Activated T-helper 17 cell treated with anti-CD3 and anti-CD28 coated beads, Interleukin-2, amount 50 U/mL, for 72 hours (primary cell): ENCODE results near the gene MMP17. TPM values are rescaled to one million over a fixed set of nuclear protein-coding genes. Genes with fewer than 3 reads are reported as not detected.

Experiments used
- ATAC-seq: fragments of 150-1000 bp; cut with Tn5 transposase; replicated peaks from 2 replicates; pipeline ENCODE4 v1.10.0; 2021; ENCODE audit warnings: mild to moderate bottlenecking, moderate library complexity
- H3K27ac Mint-ChIP-seq: one replicate; pipeline ENCODE4 v1.8.0; 2022; ENCODE audit warnings: mixed read lengths
- H3K27me3 Mint-ChIP-seq: one replicate; pipeline ENCODE4 v1.8.0; 2022; ENCODE audit warnings: mixed read lengths
- H3K36me3 Mint-ChIP-seq: one replicate; pipeline ENCODE4 v1.8.0; 2022; ENCODE audit warnings: low read depth, mild to moderate bottlenecking, mixed read lengths
- H3K4me1 Mint-ChIP-seq: one replicate; pipeline ENCODE4 v1.8.0; 2022; ENCODE audit warnings: mixed read lengths
- H3K4me3 Mint-ChIP-seq: one replicate; pipeline ENCODE4 v1.8.0; 2022; ENCODE audit warnings: mild to moderate bottlenecking, mixed read lengths
- H3K9me3 Mint-ChIP-seq: one replicate; pipeline ENCODE4 v1.8.0; 2022; ENCODE audit warnings: mixed read lengths
- total RNA-seq, 2 donors: library from RNA; stranded (reverse); gene quantifications; one replicate each; pipeline ENCODE4 v1.2.3, GENCODE V29; 2022

MMP17 gene
- under 1 TPM in 1 of 2 donors, not detected in 1; 0.32 TPM for total RNA-seq

DNA sequence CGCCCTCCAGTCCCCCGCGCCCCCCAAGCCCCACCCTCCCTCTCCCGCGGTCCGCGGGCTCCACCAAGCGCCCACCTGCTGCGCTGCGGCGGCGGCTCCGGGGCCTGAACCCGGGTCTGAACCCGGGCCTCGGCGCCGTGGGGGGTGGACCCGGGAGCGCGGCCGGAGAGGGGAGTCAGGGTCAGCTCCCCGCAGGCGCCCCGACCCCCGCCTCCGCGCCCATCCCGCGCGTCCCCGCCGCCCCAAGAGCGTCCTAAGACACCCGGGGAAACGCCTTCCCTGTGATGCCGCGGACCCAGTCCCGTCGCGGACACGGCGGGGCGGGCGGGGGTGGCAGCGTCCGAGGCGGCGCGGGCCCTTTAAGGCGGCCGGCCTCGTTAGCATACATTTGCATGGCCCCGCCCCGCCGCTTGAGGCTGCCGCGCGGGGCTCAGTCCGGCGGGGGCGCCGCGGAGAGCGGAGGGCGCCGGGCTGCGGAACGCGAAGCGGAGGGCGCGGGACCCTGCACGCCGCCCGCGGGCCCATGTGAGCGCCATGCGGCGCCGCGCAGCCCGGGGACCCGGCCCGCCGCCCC, at the start of gene MMP17:
Gene MMP17 (plus strand): TSS at position 433 of the 574 bp plus-strand sequence. CDS start 102 bp downstream, at position 535.
- no peaks in the 10 kb centered on the region for H3K9me3 Mint-ChIP-seq
- peak; percentile 53 for ATAC-seq
- peaks cover 28% of the 10 kb centered on the region for H3K27me3 Mint-ChIP-seq
- H3K36me3 Mint-ChIP-seq, result no peaks in the 10 kb centered on the region
- H3K4me1 Mint-ChIP-seq, result no peaks in the 10 kb centered on the region
- H3K4me3 Mint-ChIP-seq, result peak within 1 kb of the TSS; percentile 61
- H3K27ac Mint-ChIP-seq, result no peak within 1 kb of the TSS

DNA sequence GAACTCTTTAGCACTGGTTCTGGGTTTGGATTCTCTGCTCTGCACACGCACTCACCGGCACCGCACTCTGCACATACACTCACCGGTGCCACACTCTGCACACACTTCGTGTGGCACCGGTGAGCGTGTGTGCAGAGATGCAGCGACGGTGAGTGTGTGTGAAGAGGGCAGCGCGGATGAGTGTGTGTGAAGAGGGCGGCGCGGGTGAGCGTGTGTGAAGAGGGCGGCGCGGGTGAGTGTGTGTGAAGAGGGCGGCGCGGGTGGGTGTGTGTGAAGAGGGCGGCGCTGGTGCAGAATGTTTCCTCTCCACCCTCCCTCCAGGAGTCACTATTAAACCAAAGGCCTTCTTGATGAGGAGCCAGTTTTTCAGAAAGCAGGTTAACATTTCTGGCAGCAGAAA, 49.2 kb upstream of the MMP17 start:
- Mint-ChIP-seq H3K9me3 (no peaks in the 10 kb centered on the region), H3K36me3 (peaks cover 70% of the 10 kb centered on the region), H3K27ac (no peak overlapping the region), H3K4me3 (no peak overlapping the region), H3K27me3 (no peaks in the 10 kb centered on the region), H3K4me1 (peaks cover 4% of the 10 kb centered on the region)
- ATAC-seq, result no peak

DNA sequence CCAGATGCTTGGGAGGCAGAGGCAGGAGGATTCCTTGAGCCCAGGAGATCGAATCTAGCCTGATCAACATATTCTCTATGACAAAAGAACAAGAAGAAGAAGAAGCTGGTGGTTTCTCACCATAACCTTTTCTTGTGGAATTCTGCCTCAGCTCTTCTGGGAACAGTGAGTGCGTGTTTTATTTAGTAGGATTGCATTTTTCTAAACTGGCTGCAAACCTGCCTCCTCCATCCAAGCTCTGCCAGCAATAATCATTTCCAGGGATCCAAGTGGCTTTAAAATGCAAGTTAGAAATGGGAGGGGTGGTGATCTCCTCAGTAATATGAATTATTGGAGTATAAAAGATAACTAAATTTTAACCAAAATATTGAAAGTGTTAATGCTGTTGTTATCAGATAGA, 46.1 kb upstream of the MMP17 start:
- ATAC-seq, result no peak
- no peak overlapping the region for H3K4me3 Mint-ChIP-seq
- peaks cover 8% of the 10 kb centered on the region for H3K4me1 Mint-ChIP-seq
- H3K27me3 Mint-ChIP-seq, result no peaks in the 10 kb centered on the region
- peaks cover 81% of the 10 kb centered on the region for H3K36me3 Mint-ChIP-seq
- H3K27ac Mint-ChIP-seq, result no peak overlapping the region
- H3K9me3 Mint-ChIP-seq, result no peaks in the 10 kb centered on the region

DNA sequence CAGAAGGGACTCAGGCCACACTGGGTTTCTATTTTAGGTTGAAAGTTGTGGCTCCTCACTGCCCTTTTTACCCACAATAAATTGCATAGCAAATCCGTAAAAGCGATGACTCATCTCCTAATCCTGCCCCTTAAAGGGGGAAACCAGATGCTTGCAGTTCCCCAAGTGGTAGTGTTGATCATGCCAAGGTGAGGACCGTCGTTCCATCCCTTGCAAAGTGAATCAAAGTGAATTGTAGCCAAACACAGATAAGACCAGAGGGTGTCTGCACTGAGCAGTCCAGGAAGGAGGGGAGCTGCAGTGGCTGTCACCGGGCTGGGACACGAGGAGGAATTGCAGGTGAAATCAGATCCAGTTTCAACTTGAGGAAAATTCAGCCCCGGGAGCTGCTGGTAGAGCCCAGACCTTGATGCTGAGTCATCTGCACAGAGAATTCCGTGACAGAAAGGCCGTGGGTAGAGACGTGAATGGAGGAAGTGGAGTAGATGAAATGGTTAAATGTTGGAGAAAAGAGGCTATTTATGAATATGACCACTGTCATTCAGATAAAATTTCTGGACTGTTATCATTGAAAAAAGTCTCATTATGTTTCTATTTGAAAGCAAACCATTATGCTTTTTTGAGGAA, 44.2 kb upstream of the MMP17 start:
- Mint-ChIP-seq H3K4me1 (peaks cover 6% of the 10 kb centered on the region), H3K27ac (peak overlapping the region; percentile 59), H3K4me3 (no peak overlapping the region), H3K36me3 (peaks cover 82% of the 10 kb centered on the region), H3K9me3 (no peaks in the 10 kb centered on the region), H3K27me3 (no peaks in the 10 kb centered on the region)
- ATAC-seq, result peak; percentile 34

DNA sequence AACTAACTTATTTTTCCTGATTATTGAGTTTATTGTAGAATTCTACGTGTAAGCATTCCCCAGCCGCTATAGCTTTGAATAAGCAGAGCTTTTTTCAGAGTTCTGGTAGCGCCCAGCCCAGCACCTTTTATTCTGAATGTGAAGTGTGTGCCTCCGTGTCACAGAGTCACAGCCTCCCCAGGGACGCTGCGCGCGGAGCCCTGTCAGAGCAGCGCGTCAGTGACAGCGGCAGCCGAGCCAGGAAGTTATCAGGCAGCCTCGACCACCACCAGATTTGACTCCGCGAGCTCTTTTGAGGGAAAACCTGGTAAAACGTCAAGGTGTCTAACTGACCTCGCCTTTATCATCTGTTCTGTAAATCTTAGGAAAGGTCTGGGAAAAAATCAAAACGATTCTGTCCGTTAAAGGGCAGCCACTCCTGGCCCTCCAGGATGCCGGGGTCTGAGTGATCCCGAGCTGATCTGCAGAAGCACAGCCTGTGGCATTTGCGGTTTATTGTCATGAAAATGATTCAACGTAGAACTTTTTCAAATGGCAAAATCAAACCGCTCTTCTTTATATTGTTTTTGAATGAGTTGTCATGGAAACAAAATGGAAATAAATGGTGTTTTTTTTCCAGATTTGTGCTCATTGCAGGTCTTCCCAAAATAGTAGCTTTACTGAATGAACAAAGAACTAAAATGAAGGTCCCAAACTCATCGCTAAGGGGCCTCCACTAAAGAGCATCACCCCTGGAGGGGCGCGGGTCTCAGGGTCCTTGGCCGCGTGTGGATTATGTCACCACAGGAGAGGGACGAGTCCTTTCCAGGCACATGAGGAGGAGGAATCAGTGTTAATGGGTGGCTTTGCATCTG, 43.1 kb upstream of the MMP17 start:
- ATAC-seq, result no peak
- no peaks in the 10 kb centered on the region for H3K9me3 Mint-ChIP-seq
- H3K4me1 Mint-ChIP-seq, result peaks cover 8% of the 10 kb centered on the region
- peak overlapping the region; percentile 33 for H3K27ac Mint-ChIP-seq
- H3K36me3 Mint-ChIP-seq, result peaks cover 82% of the 10 kb centered on the region
- no peak overlapping the region for H3K4me3 Mint-ChIP-seq
- no peaks in the 10 kb centered on the region for H3K27me3 Mint-ChIP-seq

DNA sequence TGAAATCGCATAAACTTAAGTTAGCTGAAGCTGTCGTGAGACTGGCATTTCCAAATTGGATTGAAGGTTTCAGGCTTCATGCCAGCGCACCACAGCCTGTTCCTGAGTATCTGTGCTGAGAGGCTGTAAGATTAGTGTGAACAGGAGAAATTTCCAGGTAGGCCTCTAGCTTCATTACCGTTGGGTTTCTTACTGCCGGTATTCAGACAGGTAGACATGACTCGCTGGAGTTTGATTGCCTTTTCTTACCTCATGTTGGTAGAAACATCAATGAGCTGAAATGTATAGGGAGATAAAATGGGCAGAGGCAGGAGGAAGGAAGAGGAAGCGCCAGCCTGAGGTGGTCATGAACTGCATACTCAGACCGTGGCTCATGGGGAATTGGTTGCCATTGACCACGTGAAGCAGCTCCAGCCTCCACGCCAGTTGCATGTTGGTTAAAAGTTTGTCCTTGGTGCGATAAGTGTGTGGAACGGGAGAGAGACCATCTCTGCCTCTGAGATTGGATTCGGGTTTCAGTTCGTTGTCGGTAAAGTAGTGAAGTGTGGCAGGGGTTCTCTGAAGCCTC, 42.3 kb upstream of the MMP17 start:
- Mint-ChIP-seq H3K27ac (peak overlapping the region; percentile 33), H3K27me3 (no peaks in the 10 kb centered on the region), H3K36me3 (peaks cover 82% of the 10 kb centered on the region), H3K9me3 (no peaks in the 10 kb centered on the region), H3K4me1 (peaks cover 9% of the 10 kb centered on the region), H3K4me3 (no peak overlapping the region)
- no peak for ATAC-seq

DNA sequence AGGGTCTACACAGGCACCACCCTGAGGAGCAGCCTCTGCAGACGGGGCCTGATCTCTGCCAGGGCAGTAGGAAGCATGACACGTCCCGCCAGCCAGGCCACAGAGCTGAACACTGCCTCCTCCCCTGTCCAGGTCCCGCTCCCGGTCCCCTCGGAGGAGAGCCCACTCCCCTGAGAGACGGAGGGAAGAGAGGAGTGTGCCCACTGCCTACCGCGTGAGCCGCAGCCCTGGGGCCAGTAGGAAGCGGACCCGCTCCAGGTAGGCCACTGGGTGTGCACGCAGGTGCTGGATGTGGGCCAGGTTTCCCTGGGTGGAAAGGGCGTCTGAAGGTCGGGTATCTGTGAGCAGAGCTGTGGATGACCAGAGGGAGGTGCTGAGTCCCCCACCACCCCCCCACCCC, 41.9 kb upstream of the MMP17 start:
- H3K27ac Mint-ChIP-seq, result peak overlapping the region; percentile 33

DNA sequence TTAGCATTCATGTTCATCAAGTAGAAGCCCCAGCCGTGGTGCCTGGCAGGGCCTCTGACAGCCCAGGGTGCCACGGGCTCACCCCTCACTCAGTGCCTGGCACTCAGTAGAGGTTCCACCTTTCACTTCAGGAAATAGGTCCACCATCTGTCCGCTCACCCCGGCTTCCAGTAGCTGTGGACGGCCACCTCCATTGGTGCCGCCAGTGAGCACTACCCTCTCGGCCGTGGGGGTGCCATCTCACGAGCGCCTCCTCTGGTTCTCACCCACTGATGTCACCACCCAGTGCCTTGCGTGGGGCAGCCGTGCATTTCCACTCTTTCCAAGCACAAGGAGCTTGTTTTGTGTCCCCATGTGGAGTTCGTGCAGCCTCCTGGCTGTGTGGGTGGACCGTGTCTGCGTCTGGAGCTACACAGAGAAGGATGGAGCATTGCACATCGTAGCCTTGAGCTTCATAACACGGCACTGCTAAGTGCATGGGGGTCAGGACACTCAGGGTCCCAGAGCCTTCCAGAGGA, 41.0 kb upstream of the MMP17 start:
- Mint-ChIP-seq H3K9me3 (no peaks in the 10 kb centered on the region), H3K4me3 (no peak overlapping the region), H3K27me3 (no peaks in the 10 kb centered on the region), H3K4me1 (peaks cover 9% of the 10 kb centered on the region), H3K27ac (no peak overlapping the region), H3K36me3 (peaks cover 80% of the 10 kb centered on the region)
- no peak for ATAC-seq

More for the DNA sequence above, 41.9 kb upstream of the MMP17 start:
- Mint-ChIP-seq H3K27me3 (no peaks in the 10 kb centered on the region), H3K4me1 (peaks cover 9% of the 10 kb centered on the region), H3K9me3 (no peaks in the 10 kb centered on the region), H3K4me3 (no peak overlapping the region), H3K36me3 (peaks cover 84% of the 10 kb centered on the region)
- no peak for ATAC-seq

DNA sequence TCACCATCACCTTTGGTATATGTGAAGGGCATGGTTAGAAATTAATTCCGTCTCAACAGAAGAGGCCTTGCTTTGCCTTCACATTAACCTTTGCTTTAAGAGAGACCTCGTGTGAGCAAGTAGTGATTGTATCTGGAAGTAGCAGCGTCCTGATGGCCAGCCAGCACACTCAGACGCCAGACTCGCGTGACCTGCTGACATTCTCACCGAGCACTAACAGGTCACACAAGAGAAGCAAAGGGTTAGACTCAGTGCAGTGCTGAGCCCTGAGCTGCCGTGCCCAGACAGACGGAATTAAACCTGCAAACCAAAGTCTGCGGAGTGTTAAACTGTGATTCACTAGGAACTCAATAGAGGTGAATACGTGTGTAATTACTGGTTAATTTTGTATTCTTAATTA, 40.1 kb upstream of the MMP17 start:
- no peak overlapping the region for H3K4me3 Mint-ChIP-seq
- peaks cover 9% of the 10 kb centered on the region for H3K4me1 Mint-ChIP-seq
- peaks cover 84% of the 10 kb centered on the region for H3K36me3 Mint-ChIP-seq
- H3K9me3 Mint-ChIP-seq, result no peaks in the 10 kb centered on the region
- H3K27me3 Mint-ChIP-seq, result no peaks in the 10 kb centered on the region
- H3K27ac Mint-ChIP-seq, result peak overlapping the region; percentile 48
- no peak for ATAC-seq

DNA sequence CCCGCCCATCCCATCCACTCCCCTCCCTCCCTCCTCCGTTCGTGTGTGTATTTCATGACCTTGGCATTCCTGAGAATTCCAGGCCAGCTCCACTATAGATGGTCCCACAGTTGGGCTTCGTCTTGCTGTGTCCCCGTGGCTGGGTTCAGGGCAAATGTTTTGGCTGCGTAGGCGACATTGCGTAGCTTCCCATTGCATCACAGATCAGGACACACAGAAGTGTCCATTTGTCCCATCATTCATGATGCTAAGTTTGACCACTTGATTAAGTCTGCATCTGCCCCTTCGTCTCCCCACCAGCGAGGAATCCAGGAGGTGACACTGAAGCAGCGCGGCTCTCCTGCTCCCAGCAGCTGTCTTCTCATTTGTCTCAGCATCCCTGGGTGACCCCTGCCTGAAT, 38.6 kb upstream of the MMP17 start:
- Mint-ChIP-seq H3K36me3 (peaks cover 86% of the 10 kb centered on the region), H3K27ac (no peak overlapping the region), H3K4me1 (peaks cover 9% of the 10 kb centered on the region), H3K9me3 (no peaks in the 10 kb centered on the region), H3K4me3 (no peak overlapping the region), H3K27me3 (no peaks in the 10 kb centered on the region)
- no peak for ATAC-seq

DNA sequence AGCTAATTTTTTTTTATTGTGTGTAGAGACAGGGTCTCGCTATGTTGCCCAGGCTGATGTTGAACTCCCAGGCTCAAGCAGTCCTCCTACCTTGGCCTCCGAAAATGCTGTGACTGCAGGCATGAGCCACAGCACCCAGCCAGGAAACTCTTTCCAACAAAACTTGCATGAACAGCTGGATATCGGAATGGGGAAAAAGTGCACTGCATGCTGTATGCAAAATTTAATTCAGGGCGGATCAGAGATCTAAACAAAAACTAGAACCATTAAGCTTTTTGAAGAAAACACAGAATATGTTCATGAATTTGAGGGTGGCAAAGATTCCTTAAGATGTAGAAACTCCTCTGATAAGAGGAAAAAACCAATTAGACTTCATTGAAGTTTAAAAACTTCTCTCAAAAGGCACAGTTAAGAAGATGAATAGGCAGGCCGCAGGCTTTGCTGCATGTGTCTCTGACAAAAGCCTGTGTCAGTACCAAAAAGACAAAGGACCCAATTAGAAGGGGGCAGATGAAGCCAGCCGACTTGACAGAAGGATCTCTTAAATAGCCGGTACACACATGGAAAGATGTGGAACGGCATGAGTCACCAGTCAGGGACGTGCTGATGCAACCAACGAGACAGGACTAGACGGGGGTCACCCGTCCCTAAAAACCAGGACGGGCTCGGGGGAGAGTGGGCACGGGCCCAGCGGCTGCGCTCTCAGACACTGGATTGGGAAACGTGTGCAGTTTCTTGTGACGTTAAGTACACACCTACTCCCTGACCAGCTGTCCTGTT, 34.8 kb upstream of the MMP17 start:
- Mint-ChIP-seq H3K36me3 (peaks cover 72% of the 10 kb centered on the region), H3K27ac (no peak overlapping the region), H3K4me1 (peaks cover 5% of the 10 kb centered on the region), H3K9me3 (no peaks in the 10 kb centered on the region), H3K27me3 (no peaks in the 10 kb centered on the region), H3K4me3 (no peak overlapping the region)
- ATAC-seq, result no peak

DNA sequence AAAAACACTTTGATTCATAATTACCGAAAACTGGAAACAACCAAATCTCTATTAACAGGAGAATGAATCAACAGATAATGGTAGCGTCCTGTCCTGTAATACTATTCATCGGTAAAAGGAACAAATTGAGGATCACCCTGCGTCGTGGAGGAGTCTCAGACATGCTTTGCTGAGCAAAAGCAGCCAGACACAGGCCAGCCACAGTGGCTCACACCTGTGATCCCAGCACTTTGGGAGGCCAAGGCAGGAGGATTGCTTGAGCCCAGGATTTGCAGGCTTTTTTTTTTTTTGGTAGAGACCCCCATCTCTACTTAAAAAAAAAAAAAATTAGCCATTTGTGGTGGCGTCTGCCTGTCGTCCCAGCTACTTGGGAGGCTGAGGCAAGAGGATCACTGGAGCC, 34.1 kb upstream of the MMP17 start:
- peaks cover 5% of the 10 kb centered on the region for H3K4me1 Mint-ChIP-seq
- H3K9me3 Mint-ChIP-seq, result no peaks in the 10 kb centered on the region
- ATAC-seq, result no peak
- no peak overlapping the region for H3K4me3 Mint-ChIP-seq
- H3K27ac Mint-ChIP-seq, result no peak overlapping the region
- H3K27me3 Mint-ChIP-seq, result no peaks in the 10 kb centered on the region
- H3K36me3 Mint-ChIP-seq, result peaks cover 72% of the 10 kb centered on the region

DNA sequence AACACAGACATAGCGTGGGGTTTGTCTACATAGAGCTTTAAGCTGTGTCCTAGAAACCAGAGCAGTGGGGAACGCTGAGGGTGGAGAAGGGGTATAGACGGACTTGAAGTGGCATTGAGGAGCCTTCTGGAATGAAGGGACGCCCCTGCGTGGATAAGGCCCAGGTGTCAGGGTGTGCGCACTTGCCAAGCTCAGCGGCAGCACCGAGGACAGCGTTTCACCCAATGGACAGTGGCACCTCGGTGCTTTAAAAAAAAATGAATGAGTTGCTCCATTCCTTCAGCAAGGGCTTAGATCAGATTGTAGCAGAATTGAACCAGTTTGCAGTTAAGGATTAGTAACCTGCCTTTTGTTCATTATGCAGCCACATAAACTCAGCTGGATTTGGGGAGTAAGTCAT, 33.6 kb upstream of the MMP17 start:
- Mint-ChIP-seq H3K27ac (no peak overlapping the region), H3K9me3 (no peaks in the 10 kb centered on the region), H3K27me3 (no peaks in the 10 kb centered on the region), H3K4me1 (peaks cover 5% of the 10 kb centered on the region), H3K36me3 (peaks cover 72% of the 10 kb centered on the region), H3K4me3 (no peak overlapping the region)
- ATAC-seq, result no peak

DNA sequence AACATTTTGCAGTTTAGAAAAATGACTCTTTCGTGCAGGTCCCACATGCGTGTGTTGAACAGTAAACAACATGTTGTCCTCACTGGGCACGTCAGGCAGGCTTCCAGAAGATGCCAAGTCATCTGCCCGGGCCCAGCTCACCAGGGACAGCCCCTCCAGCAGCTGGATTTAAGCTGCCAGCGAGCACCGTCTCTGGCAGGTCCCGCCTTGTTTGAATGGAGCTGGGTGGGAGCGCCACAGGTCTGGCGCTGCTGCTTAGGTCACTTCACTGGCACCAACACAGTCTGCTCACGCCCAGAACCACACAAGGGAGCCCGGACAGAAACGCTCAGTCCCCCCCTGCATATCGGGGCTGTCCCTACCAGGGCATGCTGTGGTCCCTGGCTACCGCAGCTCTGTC, 33.1 kb upstream of the MMP17 start:
- peaks cover 72% of the 10 kb centered on the region for H3K36me3 Mint-ChIP-seq
- no peaks in the 10 kb centered on the region for H3K27me3 Mint-ChIP-seq
- no peak for ATAC-seq
- no peaks in the 10 kb centered on the region for H3K9me3 Mint-ChIP-seq
- peaks cover 2% of the 10 kb centered on the region for H3K4me1 Mint-ChIP-seq
- H3K4me3 Mint-ChIP-seq, result no peak overlapping the region
- no peak overlapping the region for H3K27ac Mint-ChIP-seq
